Central memory CD4-positive, alpha-beta T cell (primary cell): ENCODE data around the gene BANP.
"Not testable (repeated sequence)": the region's sequence is repeated elsewhere in the genome, so short reads cannot be mapped to it uniquely, and the experiment has no call there.

Experiments
- DNase-seq: peaks from one replicate; pipeline ENCODE4 v3.0.0; 2022

BANP gene

DNA sequence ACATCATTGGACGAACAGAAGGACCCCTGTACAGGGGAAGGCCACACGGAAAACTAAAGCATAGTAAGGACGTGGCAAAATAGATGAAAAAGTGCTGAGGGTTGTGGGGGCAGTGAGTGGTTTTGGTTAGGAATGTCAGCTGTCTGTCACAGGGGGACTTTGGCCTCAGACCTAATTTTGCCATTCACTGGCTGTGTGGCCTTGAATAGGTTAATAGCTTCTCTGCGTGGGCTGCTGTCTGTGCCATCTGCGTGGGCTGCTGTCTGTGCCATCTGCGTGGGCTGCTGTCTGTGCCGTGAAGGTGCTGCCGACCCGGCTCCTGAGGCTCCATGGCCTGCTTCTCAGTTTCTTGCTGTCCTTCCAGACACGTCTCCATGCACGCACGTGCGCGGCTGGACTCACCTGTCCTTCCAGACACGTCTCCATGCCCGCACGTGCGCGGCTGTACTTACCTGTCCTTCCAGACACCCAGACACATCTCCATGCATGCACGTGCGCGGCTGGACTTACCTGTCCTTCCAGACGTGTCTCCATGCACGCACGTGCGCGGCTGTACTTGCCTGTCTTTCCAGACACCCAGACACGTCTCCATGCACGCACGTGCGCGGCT, 47.1 kb downstream of the BANP start:
- not testable (repeated sequence) for DNase-seq

DNA sequence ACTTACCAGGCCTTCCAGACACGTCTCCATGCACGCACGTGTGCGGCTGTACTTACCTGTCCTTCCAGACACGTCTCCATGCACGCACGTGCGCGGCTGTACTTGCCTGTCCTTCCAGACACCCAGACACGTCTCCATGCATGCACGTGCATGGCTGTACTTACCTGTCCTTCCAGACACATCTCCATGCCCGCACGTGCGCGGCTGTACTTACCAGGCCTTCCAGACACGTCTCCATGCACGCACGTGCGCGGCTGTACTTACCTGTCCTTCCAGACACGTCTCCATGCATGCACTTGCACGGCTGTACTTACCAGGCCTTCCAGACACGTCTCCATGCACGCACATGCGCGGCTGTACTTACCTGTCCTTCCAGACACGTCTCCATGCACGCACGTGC, 47.8 kb downstream of the BANP start:
- not testable (repeated sequence) for DNase-seq

GRCh38 chr16:88002211-88002610, 51.0 kb downstream of the BANP start:
- no peak for DNase-seq

- no peak for DNase-seq
These were observed 51.5 kb downstream of the BANP start for GRCh38 chr16:88002749-88003148.

DNA sequence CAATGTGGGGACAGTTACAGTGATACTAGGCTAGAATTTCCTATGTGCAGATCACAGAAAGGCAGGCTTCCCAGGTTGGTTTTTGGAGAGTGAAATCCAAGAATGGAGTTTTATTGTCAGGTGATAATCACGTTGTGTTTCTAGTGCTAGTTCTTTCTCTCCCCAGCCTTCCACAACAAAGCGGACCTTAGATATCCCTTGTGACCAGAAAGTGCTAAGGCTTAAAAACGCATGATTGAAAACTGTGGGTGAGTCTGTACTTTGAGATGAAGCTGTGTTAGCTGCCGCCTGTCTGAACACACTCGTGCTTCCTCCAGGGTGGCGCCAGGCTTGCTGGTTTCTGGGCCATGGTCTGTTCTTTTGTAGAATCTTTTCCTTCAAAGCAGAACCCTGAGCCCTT, 52.1 kb downstream of the BANP start:
- DNase-seq = no peak

DNA sequence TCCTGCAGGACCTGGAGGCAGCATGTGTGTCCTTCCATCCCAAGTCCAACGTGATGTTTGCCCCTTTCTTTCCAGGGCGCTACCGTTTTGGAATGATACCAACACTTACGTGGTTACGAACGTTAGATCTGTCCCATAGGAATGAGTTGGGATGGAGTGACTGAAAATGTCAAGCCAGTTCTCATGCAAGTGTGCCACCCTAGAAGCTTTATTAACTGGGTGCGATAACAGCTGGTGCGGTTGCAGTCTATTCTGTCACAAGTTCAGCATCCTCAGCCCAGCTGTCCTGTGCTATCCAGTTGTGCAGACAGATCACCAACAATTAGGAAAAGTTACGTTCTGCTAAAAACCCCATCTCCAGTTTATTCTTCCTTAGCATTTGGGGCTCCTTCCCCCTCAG, 52.5 kb downstream of the BANP start:
- no peak for DNase-seq

DNA sequence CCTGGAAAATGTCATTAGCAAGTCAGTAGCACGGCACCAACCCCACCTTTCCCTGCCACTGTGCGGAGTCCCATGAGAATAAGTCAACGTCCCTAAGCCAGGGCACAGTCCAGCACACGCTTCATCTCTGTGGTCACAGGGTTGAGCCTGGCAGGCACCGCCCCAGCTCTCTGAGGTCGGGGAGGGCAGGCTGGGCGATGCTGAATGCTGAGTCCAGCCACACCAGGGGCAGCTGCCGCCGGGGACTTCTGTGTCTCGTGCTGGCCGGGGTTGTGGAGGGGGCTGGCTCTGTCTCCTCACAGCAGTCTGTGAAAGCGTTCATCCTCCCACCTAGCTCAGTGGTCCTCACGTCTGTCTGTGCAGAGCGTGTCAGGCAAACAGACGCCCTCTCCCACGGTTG, 53.2 kb downstream of the BANP start:
- no peak for DNase-seq

DNA sequence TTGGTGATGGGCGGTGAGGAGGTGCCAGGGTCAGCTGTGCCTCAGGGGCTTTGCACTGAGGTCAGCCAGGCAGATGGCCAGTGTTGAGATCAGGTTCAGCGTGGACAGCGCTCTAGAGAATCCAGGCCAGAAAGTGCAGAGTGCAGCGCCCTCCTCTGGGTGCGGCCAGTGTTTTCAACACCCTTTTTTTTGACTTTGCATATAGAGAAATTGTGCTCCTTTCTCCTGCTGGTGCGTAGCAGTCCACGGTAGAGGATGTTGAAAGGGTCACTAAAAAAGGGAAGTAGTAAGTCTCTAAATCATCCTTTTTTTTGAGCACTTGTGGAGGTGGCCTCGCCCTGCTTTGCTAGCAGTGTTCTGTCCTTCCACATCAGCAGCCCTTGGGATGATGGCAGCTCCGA, 53.9 kb downstream of the BANP start:
- no peak for DNase-seq

DNA sequence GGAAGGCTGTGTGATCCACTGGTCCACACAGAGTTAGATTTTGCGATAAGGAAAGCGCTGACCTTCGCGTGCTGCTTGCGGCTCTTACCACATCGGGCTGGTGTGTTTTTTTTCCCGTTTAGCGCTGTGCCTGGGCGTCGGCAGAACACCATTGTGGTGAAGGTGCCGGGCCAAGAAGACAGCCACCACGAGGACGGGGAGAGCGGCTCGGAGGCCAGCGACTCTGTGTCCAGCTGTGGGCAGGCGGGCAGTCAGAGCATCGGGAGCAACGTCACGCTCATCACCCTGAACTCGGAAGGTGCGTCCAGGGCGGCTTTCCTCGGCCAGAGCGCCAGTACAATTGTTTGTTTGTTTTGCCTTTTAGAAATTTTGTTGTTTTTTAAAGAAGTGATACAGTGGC, 54.7 kb downstream of the BANP start:
- DNase-seq = no peak

- DNase-seq = no peak
These were observed 56.1 kb downstream of the BANP start for GRCh38 chr16:88007321-88007731.

DNA sequence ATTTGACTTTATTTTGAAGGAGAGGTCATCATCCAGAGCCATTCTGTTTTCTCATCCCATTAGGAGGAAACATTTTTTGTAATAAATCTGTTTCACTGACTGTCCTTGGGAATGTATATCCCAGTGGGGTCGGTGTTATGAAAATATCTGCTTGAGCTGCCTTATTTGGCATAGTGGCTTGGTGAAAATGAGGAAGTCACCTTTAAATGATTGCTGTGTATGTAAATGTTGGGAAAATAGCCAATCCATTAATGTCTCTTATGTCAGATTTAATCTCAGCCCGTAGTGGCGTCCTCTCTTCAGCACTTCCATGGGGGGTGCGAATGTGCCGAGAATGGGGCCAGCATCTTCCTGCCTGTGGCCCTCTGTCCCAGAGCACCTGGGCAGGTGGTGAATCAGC, 57.6 kb downstream of the BANP start:
- no peak for DNase-seq

- no peak for DNase-seq
These were observed 58.5 kb downstream of the BANP start for GRCh38 chr16:88009563-88010342.

- no peak for DNase-seq
These were observed 59.2 kb downstream of the BANP start for GRCh38 chr16:88010343-88010967.

DNA sequence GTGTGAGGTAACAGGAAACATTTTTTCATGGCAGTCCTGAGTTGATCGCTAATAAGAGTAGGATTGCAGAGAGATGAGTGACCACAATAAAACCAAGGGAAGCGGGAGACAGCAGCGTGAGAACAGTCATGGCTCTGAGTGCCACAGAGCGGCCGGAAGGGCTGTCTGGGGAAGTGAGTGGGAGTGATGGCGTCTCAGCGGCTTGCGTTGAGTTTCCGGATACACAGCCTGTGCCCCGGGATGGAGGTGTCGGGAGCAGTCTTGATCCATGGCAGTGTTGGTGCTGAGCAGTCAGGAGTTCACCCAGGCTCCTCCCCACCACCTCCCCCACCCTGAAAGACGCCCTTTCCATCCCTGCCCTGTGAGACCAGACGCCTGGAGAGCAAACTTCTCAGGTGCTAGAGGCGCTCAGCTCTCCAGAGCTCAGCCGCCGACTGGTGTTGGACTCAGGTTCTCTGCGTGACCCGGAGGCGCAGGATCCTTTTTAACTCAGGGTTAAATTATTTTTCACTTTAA, 59.8 kb downstream of the BANP start:
- no peak for DNase-seq

DNA sequence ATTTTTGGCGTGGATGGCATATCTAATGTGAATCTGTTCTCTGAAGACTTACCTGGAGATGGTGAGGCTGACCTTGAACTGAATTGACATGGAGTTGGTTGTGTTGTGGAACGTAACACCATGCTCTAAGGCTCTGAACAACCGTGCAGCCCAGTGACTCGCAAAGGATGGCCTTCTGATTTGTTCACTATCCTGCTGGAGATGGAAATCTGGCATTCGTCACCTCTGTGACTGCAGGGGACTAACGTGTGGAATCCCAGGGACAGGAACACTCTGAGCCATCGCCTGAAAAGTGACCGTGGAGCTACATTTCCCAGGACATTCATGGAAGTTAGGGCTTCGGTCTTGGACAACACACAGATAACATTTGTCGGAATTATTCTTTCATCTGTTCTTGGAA, 61.1 kb downstream of the BANP start:
- DNase-seq = no peak

GRCh38 chr16:88013091-88013609, 61.9 kb downstream of the BANP start:
- no peak for DNase-seq

DNA sequence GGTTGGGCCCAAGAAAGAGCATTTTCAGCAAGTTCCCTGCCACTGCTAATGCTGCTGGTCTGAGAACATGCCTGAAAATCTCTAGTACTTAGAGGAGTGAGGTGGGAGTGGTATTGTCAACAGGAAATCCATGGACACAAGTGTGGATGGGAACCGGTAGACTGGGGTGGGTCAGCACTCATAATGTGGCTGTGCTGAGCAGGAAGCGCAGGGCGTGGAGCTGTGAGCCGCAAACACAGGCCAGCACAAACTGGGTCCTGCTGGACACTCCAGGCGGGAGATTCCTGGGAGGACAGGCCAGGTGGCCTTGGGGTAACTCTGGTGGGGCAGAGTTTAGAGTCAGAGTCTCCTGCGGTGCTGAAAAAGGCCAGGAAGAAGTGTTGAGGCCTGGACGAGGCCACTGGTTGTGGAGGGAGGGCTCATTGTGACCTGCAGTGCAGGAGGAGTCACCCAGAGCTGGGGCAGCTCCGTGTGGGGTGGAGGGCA, 62.6 kb downstream of the BANP start:
- no peak for DNase-seq

DNA sequence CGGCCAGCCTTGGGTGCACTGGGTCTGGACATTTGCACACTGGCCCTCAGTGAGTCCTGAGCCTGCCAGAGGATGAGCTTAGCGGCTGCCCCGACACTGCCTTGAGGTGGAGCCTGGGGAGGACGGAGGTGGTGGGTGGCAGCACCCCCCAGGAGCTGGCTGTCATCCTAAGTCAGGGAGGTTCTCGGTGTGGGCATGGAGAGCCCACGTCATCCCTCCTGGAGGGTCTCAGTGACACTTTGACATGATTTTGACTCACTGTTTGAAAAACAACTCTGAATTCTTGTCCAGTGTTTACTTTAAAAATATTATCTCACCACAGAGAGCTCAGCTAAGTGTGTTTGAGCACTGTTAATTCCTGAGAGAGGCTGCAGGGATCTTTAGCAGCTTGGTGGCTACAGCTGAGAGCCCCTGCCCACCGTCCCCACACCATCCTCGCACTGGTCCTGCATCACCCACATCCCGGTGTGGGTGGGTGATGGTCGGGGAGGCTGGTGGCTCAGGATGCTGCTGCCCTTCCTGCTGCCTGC, 63.1 kb downstream of the BANP start:
- DNase-seq = no peak

- no peak for DNase-seq
These were observed 63.9 kb downstream of the BANP start for GRCh38 chr16:88014954-88015805.

- DNase-seq = no peak
These were observed 64.5 kb downstream of the BANP start for GRCh38 chr16:88015806-88016140.

GRCh38 chr16:88016386-88016785, 65.2 kb downstream of the BANP start:
- DNase-seq = not testable (repeated sequence)

- no peak for DNase-seq
These were observed 65.7 kb downstream of the BANP start for GRCh38 chr16:88016964-88017363.
